GM12801 (cell line): Measurements from ENCODE around the gene PRCP.

Source experiments
- CTCF ChIP-seq: IDR thresholded peaks from one replicate; pipeline ENCODE4 v1.5.1; 2011; ENCODE audit warnings: control low read depth; ENCODE audit not compliant: insufficient read length; ENCODE audit errors: extremely low read depth

PRCP gene

GRCh38 chr11:82909015-82909640 is 8.9 kb upstream of the PRCP start:
- TF ChIP-seq CTCF = no peak

- no peak for TF ChIP-seq CTCF
These were observed 8.1 kb upstream of the PRCP start for GRCh38 chr11:82908311-82908710.

GRCh38 chr11:82907371-82907770 is 7.1 kb upstream of the PRCP start:
- TF ChIP-seq CTCF = no peak

- no peak for TF ChIP-seq CTCF
These were observed 6.7 kb upstream of the PRCP start for GRCh38 chr11:82906931-82907330.

GRCh38 chr11:82906236-82906635 is 6.0 kb upstream of the PRCP start:
- no peak for TF ChIP-seq CTCF

GRCh38 chr11:82903843-82904586 is 3.8 kb upstream of the PRCP start:
- TF ChIP-seq CTCF = no peak

GRCh38 chr11:82902880-82903279 is 2.6 kb upstream of the PRCP start:
- TF ChIP-seq CTCF = no peak
